Calu3 (cell line): ENCODE results near the gene PDRG1. TPM values are rescaled to one million over a fixed set of nuclear protein-coding genes. Genes with fewer than 3 reads are reported as not detected.
"Not testable (repeated sequence)": the region's sequence is repeated elsewhere in the genome, so short reads cannot be mapped to it uniquely, and the experiment has no call there.

Source experiments
- BruUV-seq: library from RNA; stranded (reverse); fragments of 400-500 nt; replicated peaks from 2 replicates; lab custom pipeline; 2021; lab: Mats Ljungman, UMichigan
- CTCF ChIA-PET: fragments of 300-600 bp; sonication (Branson Sonifier 250); formaldehyde crosslinking; loops from one replicate; lab custom pipeline; 2022; ENCODE audit warnings: antibody characterized with exemption; lab: Charles Lee
- DNase-seq: peaks from one replicate; pipeline ENCODE4 v3.0.0; 2022
- H3K27ac Mint-ChIP-seq: one replicate; pipeline ENCODE4 v1.8.0; 2022; ENCODE audit warnings: mixed read lengths; ENCODE audit not compliant: unreplicated experiment
- H3K27me3 Mint-ChIP-seq: one replicate; pipeline ENCODE4 v1.8.0; 2022; ENCODE audit warnings: mixed read lengths; ENCODE audit not compliant: unreplicated experiment
- H3K36me3 Mint-ChIP-seq: one replicate; pipeline ENCODE4 v1.8.0; 2022; ENCODE audit warnings: mild to moderate bottlenecking, moderate library complexity, mixed read lengths; ENCODE audit not compliant: insufficient read depth, unreplicated experiment
- H3K4me1 Mint-ChIP-seq: one replicate; pipeline ENCODE4 v1.8.0; 2022; ENCODE audit warnings: mild to moderate bottlenecking, low read depth, mixed read lengths; ENCODE audit not compliant: unreplicated experiment
- H3K4me3 Mint-ChIP-seq: one replicate; pipeline ENCODE4 v1.8.0; 2022; ENCODE audit warnings: mild to moderate bottlenecking, low read depth, moderate library complexity, mixed read lengths; ENCODE audit not compliant: unreplicated experiment
- H3K9me3 Mint-ChIP-seq: one replicate; pipeline ENCODE4 v1.8.0; 2022; ENCODE audit warnings: low read depth, mixed read lengths; ENCODE audit not compliant: unreplicated experiment
- CTCF ChIP-seq: fragments of 200-600 bp; IDR thresholded peaks from one replicate; pipeline ENCODE4 v1.8.0; 2022; ENCODE audit warnings: antibody characterized with exemption; ENCODE audit not compliant: unreplicated experiment
- intact Hi-C: fragments of 100-400 bp; cut with micrococcal nuclease; formaldehyde crosslinking; loops from one replicate; pipeline ENCODE4 v1.10.0; 2022; ENCODE audit not compliant: unreplicated experiment
- total RNA-seq: library from RNA; stranded (reverse); gene quantifications from 2 replicates; pipeline ENCODE4 v1.2.3, GENCODE V29; 2022

The PDRG1 gene
- total RNA-seq, 1 experiment from 2014 or later, result 24.5 TPM

- DNase-seq, result no peak
- BruUV-seq, result no TSS peak
- H3K36me3 Mint-ChIP-seq, result no peaks in the 10 kb centered on the region
- no peaks in the 10 kb centered on the region for H3K9me3 Mint-ChIP-seq
- H3K27ac Mint-ChIP-seq, result no peak overlapping the region
- no peaks in the 10 kb centered on the region for H3K4me1 Mint-ChIP-seq
- CTCF ChIA-PET, result no interaction called here
- intact Hi-C loops, result no loop called here
- H3K27me3 Mint-ChIP-seq, result peaks cover 52% of the 10 kb centered on the region
- H3K4me3 Mint-ChIP-seq, result no peak overlapping the region
- TF ChIP-seq CTCF, result no peak
These were observed 17.4 kb downstream of the PDRG1 start for GRCh38 chr20:31934491-31934890.

GRCh38 chr20:31933698-31934097, 18.1 kb downstream of the PDRG1 start:
- no TSS peak for BruUV-seq
- CTCF ChIA-PET, result interaction anchor here (0.6 kb wide), 1 partner anchor 312 kb away, joined by 3 read pairs; no protein-coding TSS in a partner anchor

GRCh38 chr20:31930779-31931178, 21.1 kb downstream of the PDRG1 start:
- no peaks in the 10 kb centered on the region for H3K4me1 Mint-ChIP-seq
- intact Hi-C loops, result no loop called here
- H3K9me3 Mint-ChIP-seq, result no peaks in the 10 kb centered on the region
- CTCF ChIA-PET, result interaction anchor here (1.1 kb wide), 1 partner anchor 61 kb away, joined by 3 read pairs; the partner anchor contains the start of genes DUSP15 and TTLL9
- peaks cover 78% of the 10 kb centered on the region for H3K27me3 Mint-ChIP-seq
- H3K4me3 Mint-ChIP-seq, result no peak overlapping the region
- H3K27ac Mint-ChIP-seq, result no peak overlapping the region
- TF ChIP-seq CTCF, result no peak
- no peak for DNase-seq
- no TSS peak for BruUV-seq
- H3K36me3 Mint-ChIP-seq, result no peaks in the 10 kb centered on the region

More at GRCh38 chr20:31933698-31934097, 18.1 kb downstream of the PDRG1 start:
- H3K4me3 Mint-ChIP-seq, result no peak overlapping the region
- no peak overlapping the region for H3K27ac Mint-ChIP-seq
- DNase-seq, result no peak
- TF ChIP-seq CTCF, result no peak
- no peaks in the 10 kb centered on the region for H3K9me3 Mint-ChIP-seq
- intact Hi-C loops, result no loop called here
- H3K27me3 Mint-ChIP-seq, result peaks cover 60% of the 10 kb centered on the region
- H3K36me3 Mint-ChIP-seq, result no peaks in the 10 kb centered on the region
- H3K4me1 Mint-ChIP-seq, result no peaks in the 10 kb centered on the region

- H3K36me3 Mint-ChIP-seq, H3K4me1 Mint-ChIP-seq, H3K4me3 Mint-ChIP-seq, H3K27ac Mint-ChIP-seq, BruUV-seq, H3K9me3 Mint-ChIP-seq, DNase-seq, intact Hi-C loops: not testable (repeated sequence)
- CTCF ChIA-PET, result interaction anchor here (0.7 kb wide), 1 partner anchor 52 kb away, joined by 3 read pairs; no protein-coding TSS in a partner anchor
- H3K27me3 Mint-ChIP-seq, result peaks cover 87% of the 10 kb centered on the region
These were observed 22.2 kb downstream of the PDRG1 start for GRCh38 chr20:31929631-31930030.

GRCh38 chr20:31927627-31928159, 24.2 kb downstream of the PDRG1 start:
- intact Hi-C loops, result loop anchor here (2.0 kb wide), 1 partner anchor 21 kb away; no protein-coding TSS in a partner anchor
- BruUV-seq, result no TSS peak
- Mint-ChIP-seq H3K4me3 (no peak overlapping the region), H3K27me3 (peaks cover 87% of the 10 kb centered on the region), H3K27ac (no peak overlapping the region), H3K4me1 (no peaks in the 10 kb centered on the region), H3K36me3 (no peaks in the 10 kb centered on the region), H3K9me3 (no peaks in the 10 kb centered on the region)
- CTCF ChIA-PET, result no interaction called here
- TF ChIP-seq CTCF, result no peak
- no peak for DNase-seq
